GM13976 (cell line): ENCODE data around the gene MAPKBP1.
A peak's percentile ranks its signal among the peaks of the same experiment; 100 is the strongest.

ENCODE experiments used
- DNase-seq: peaks from one replicate; pipeline ENCODE4 v3.0.0; 2012; ENCODE audit warnings: low spot score
- in situ Hi-C: fragments of 300-500 bp; cut with MboI; formaldehyde crosslinking; loops from one replicate; pipeline ENCODE4 v1.12.0; 2022; ENCODE audit warnings: low sequenced_read_pairs, mixed read lengths, inconsistent platforms; ENCODE audit not compliant: unreplicated experiment
- TF ChIP-seq, protein P1 (sequence below): IDR thresholded peaks from 2 replicates; pipeline ENCODE4 v1.5.1; 2012; ENCODE audit warnings: borderline replicate concordance, mild to moderate bottlenecking; ENCODE audit not compliant: insufficient read depth; ENCODE audit errors: extremely low read depth, missing control alignments, control extremely low read depth

Gene MAPKBP1

DNA sequence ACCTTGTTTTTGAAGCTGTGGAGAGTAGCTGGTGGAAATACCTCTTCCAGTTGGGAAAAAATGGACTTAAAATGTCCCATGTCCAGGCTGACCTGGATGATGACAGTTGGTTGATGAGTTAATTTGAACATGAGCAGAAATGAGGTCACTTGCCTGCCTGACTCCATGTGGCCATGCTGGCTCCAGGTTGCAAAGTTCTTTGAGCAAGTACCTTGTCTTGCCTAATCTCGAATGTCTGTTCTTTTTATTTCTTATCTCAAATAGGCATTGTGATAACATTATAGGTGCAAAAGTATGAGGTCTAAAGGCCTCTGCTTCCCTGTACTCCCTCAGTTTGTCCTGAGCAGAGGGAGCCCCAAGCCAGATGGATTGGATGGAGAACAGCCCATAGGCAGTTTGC, 9.0 kb downstream of the MAPKBP1 start:
- TF ChIP-seq, protein P1, sequence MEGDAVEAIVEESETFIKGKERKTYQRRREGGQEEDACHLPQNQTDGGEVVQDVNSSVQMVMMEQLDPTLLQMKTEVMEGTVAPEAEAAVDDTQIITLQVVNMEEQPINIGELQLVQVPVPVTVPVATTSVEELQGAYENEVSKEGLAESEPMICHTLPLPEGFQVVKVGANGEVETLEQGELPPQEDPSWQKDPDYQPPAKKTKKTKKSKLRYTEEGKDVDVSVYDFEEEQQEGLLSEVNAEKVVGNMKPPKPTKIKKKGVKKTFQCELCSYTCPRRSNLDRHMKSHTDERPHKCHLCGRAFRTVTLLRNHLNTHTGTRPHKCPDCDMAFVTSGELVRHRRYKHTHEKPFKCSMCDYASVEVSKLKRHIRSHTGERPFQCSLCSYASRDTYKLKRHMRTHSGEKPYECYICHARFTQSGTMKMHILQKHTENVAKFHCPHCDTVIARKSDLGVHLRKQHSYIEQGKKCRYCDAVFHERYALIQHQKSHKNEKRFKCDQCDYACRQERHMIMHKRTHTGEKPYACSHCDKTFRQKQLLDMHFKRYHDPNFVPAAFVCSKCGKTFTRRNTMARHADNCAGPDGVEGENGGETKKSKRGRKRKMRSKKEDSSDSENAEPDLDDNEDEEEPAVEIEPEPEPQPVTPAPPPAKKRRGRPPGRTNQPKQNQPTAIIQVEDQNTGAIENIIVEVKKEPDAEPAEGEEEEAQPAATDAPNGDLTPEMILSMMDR: no peak
- in situ Hi-C loops: no loop called here
- no peak for DNase-seq

DNA sequence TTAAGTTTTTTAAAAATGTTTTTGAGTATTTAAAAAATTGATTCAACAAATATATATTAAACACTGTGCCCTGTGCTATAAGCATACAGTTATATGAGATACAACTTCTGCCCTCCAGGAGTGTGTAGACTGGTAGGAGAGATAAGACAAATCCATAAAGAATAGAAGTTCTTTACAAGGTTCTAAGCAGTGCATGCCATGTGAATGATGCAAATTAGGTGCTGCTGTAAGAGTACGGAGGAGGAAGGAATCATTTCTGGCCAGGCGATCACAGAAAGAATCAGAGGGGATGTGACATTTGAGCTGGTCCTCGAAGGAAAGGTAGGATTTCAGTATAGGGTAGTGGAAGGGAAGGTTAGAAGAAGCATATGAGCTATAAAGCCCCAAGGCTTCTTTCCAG, 14.0 kb downstream of the MAPKBP1 start:
- in situ Hi-C loops: no loop called here
- no peak for DNase-seq
- TF ChIP-seq, protein P1: no peak

DNA sequence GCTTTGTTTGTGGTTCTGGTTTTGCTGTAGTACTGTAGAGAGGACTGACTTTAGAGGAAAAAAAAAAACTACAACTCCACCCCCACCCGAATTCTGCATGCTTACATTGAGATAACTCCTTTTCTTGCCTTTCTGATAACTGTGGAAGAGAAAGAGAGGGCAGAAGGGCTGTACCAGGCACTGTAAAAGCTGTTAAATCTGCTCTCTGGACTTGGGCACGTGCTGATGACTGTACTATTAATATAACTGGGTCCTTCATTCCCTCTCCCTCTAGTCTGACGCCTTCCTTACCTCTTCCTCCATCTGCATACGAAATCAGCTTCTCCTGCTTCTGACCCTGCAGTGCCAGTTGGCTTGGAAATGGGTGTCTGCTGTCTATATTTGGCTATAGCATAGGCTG, 15.0 kb downstream of the MAPKBP1 start:
- TF ChIP-seq, protein P1: no peak
- in situ Hi-C loops: no loop called here
- no peak for DNase-seq

DNA sequence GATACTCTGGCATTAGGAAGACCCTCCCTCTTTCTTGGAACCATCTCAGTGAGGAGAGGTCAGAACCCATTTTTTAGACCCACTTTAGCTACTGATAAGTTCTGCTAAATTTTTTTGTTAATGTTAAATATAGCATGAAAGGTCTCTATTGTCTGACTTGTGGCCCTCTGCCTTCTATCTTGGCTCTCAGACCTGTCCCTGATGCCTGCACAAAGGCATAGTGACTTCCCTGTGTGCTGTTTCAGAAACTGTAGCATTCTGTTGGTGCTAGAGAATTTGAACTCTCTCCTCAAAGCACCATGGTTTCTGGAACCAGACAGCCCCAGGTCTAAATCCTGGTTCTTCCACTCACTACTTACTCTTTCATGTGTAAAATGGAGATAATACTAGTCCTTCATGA, 15.4 kb downstream of the MAPKBP1 start:
- in situ Hi-C loops: no loop called here
- TF ChIP-seq, protein P1: no peak
- DNase-seq: no peak

DNA sequence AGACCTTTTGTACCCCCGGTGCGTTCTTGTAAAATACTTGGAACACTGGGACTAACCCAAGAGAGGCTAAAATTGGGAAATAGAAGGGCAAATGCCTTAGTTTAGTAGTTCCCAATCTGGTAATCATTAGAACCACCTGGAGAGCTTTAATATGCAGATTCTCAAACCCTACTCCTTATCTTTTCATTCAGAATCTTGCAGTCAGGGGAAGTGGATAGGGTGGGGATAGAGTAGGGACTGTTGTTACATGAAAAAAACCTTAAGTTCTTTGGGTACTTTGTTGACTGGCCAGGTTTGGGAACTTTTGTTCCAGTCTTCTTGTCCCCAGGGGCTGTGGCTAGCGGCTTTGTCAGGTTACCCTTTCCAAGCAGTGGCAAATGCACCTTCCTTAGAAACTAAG, 15.9 kb downstream of the MAPKBP1 start:
- TF ChIP-seq, protein P1: no peak
- DNase-seq: no peak
- in situ Hi-C loops: no loop called here

DNA sequence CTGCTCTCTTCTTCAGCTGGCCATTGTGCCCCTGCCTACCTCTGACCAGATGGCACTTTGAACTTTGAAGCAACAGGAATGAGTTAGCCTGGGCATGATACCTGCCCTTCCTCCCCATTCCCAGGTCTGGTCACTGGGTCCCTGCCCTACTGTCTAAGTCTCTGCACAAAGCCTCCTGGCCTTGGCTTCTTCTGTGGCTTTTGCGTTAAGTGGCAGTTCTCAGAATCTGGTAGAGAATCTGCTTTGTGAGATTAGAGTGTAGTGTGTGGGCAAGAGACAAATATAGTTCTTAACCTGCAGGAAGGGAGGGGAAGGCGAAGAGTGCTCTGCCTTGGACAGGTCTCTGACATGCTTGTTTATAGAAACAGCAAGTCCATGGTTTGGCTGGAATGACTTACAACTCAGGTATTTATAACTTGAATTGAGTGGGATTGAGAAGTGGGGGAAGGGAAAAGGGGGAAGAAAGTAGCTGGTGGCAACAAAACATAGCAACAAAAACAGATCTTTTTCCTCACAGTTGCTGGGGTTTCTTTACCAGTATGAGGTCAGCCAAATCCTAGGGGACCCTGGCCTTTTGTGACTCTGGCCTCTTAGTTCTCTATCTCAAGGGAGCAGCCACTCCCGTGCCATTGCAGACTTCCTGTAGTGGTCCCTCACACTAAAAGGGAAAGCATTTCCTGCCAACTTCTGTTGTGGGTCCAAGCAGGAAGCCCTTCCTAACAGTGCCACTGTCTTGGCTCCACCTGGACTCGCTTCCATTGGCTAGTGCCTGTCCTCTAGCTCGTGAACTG, 16.7 kb downstream of the MAPKBP1 start:
- in situ Hi-C loops: no loop called here
- peak; percentile 35 for DNase-seq
- TF ChIP-seq, protein P1: no peak
